WTC11 (cell line): Measurements from ENCODE around the gene GALNT9. TPM values are rescaled to one million over a fixed set of nuclear protein-coding genes. Genes with fewer than 3 reads are reported as not detected.

Experiments
- ATAC-seq: fragments of 200-7000 bp; cut with Tn5 transposase; 2 replicates; pipeline ENCODE4 v1.10.0; 2021; ENCODE audit warnings: mild to moderate bottlenecking, moderate library complexity
- CTCF ChIA-PET: fragments of 300-600 bp; sonication (Branson Sonifier 250); formaldehyde crosslinking; loops from one replicate; lab custom pipeline; 2021; ENCODE audit warnings: antibody characterized with exemption; lab: Charles Lee
- POLR2A ChIA-PET: fragments of 350-600 bp; sonication (Branson Sonifier 250); formaldehyde crosslinking; loops from one replicate; lab custom pipeline; 2021; ENCODE audit warnings: antibody characterized with exemption; lab: Charles Lee
- DNase-seq: peaks from one replicate; pipeline ENCODE4 v3.0.0; 2021; ENCODE audit warnings: low spot score
- H3K27ac Mint-ChIP-seq: 2 replicates; pipeline ENCODE4 v1.8.0; 2021; ENCODE audit warnings: mixed read lengths
- H3K27me3 Mint-ChIP-seq: 2 replicates; pipeline ENCODE4 v1.8.0; 2021; ENCODE audit warnings: low read depth, mild to moderate bottlenecking, moderate library complexity, mixed read lengths
- H3K36me3 Mint-ChIP-seq: 2 replicates; pipeline ENCODE4 v1.8.0; 2021; ENCODE audit warnings: mixed read lengths
- H3K4me1 Mint-ChIP-seq: 2 replicates; pipeline ENCODE4 v1.8.0; 2022; ENCODE audit warnings: mixed read lengths
- H3K4me3 Mint-ChIP-seq: 2 replicates; pipeline ENCODE4 v1.8.0; 2021; ENCODE audit warnings: mild to moderate bottlenecking, moderate library complexity, mixed read lengths
- H3K9me3 Mint-ChIP-seq: 2 replicates; pipeline ENCODE4 v1.8.0; 2021; ENCODE audit warnings: mixed read lengths
- ETV6 ChIP-seq: sonication (generic); formaldehyde crosslinking; IDR thresholded peaks from 2 replicates; pipeline ENCODE4 v1.8.1; 2022; ENCODE audit warnings: mild to moderate bottlenecking, missing genetic modification reagents
- FOXP1 ChIP-seq: sonication (generic); formaldehyde crosslinking; IDR thresholded peaks from 2 replicates; pipeline ENCODE4 v1.8.0; 2022; ENCODE audit warnings: missing genetic modification reagents, mild to moderate bottlenecking, moderate library complexity, borderline replicate concordance
- GTF2I ChIP-seq: fragments of 250-450 bp; sonication (Bioruptor Pico); conservative IDR thresholded peaks from 2 replicates; pipeline ENCODE4 v1.4.0; 2021; ENCODE audit warnings: mild to moderate bottlenecking
- KAT7 ChIP-seq: sonication (generic); formaldehyde crosslinking; IDR thresholded peaks from 2 replicates; pipeline ENCODE4 v1.8.1; 2023; ENCODE audit warnings: missing genetic modification reagents, mild to moderate bottlenecking, borderline replicate concordance
- NFYB ChIP-seq: sonication (generic); formaldehyde crosslinking; conservative IDR thresholded peaks from 2 replicates; pipeline ENCODE4 v1.8.0; 2022; ENCODE audit warnings: low read depth, missing genetic modification reagents
- NR1H2 ChIP-seq: sonication (generic); formaldehyde crosslinking; IDR thresholded peaks from 2 replicates; pipeline ENCODE4 v1.9.0; 2021; ENCODE audit warnings: mild to moderate bottlenecking, moderate library complexity, missing genetic modification reagents
- SMAD4 ChIP-seq: sonication (generic); formaldehyde crosslinking; IDR thresholded peaks from 2 replicates; pipeline ENCODE4 v1.8.0; 2022; ENCODE audit warnings: mild to moderate bottlenecking, missing genetic modification reagents
- SOX15 ChIP-seq: fragments of 250-450 bp; sonication (Bioruptor Pico); IDR thresholded peaks from 2 replicates; pipeline ENCODE4 v1.9.0; 2021; ENCODE audit warnings: mild to moderate bottlenecking
- SP1 ChIP-seq: sonication (generic); formaldehyde crosslinking; conservative IDR thresholded peaks from 2 replicates; pipeline ENCODE4 v1.8.1; 2022; ENCODE audit warnings: missing genetic modification reagents
- TCF7 ChIP-seq: sonication (generic); formaldehyde crosslinking; IDR thresholded peaks from 2 replicates; pipeline ENCODE4 v1.8.0; 2022; ENCODE audit warnings: mild to moderate bottlenecking, low read depth, missing genetic modification reagents, moderate library complexity
- ZNF423 ChIP-seq: fragments of 250-450 bp; sonication (Bioruptor Pico); IDR thresholded peaks from 2 replicates; pipeline ENCODE4 v2.1.2; 2022; ENCODE audit warnings: mild to moderate bottlenecking, moderate library complexity
- total RNA-seq: library from RNA; stranded (reverse); gene quantifications from 3 replicates; pipeline ENCODE4 v1.2.3, GENCODE V29; 2021
- TF ChIP-seq, protein P1 (sequence below): fragments of 250-450 bp; sonication (Bioruptor Pico); IDR thresholded peaks from 2 replicates; pipeline ENCODE4 v1.9.0; 2021; ENCODE audit warnings: mild to moderate bottlenecking
- TF ChIP-seq, protein P2 (sequence below): fragments of 250-450 bp; sonication (Bioruptor Pico); conservative IDR thresholded peaks from 2 replicates; pipeline ENCODE4 v1.9.0; 2021; ENCODE audit warnings: mild to moderate bottlenecking
- TF ChIP-seq, protein P3 (sequence below): fragments of 250-450 bp; sonication (Bioruptor Pico); IDR thresholded peaks from 2 replicates; pipeline ENCODE4 v2.1.2; 2022; ENCODE audit warnings: mild to moderate bottlenecking, moderate library complexity
- TF ChIP-seq, protein P4 (sequence below): sonication (generic); formaldehyde crosslinking; IDR thresholded peaks from 2 replicates; pipeline ENCODE4 v1.8.1; 2022; ENCODE audit warnings: low read depth, mild to moderate bottlenecking, moderate library complexity, missing genetic modification reagents, borderline replicate concordance
- TF ChIP-seq, protein P5 (sequence below): sonication (generic); formaldehyde crosslinking; conservative IDR thresholded peaks from 2 replicates; pipeline ENCODE4 v1.8.1; 2022; ENCODE audit warnings: mild to moderate bottlenecking, missing genetic modification reagents
- TF ChIP-seq, protein P6 (sequence below): sonication (generic); formaldehyde crosslinking; IDR thresholded peaks from 2 replicates; pipeline ENCODE4 v1.8.1; 2023; ENCODE audit warnings: mild to moderate bottlenecking, missing genetic modification reagents, moderate library complexity
- TF ChIP-seq, protein P7 (sequence below): sonication (generic); formaldehyde crosslinking; IDR thresholded peaks from 2 replicates; pipeline ENCODE4 v1.8.0; 2023; ENCODE audit warnings: mild to moderate bottlenecking, missing genetic modification reagents

The GALNT9 gene
- total RNA-seq, 1 experiment from 2014 or later, result 0.90 TPM

DNA sequence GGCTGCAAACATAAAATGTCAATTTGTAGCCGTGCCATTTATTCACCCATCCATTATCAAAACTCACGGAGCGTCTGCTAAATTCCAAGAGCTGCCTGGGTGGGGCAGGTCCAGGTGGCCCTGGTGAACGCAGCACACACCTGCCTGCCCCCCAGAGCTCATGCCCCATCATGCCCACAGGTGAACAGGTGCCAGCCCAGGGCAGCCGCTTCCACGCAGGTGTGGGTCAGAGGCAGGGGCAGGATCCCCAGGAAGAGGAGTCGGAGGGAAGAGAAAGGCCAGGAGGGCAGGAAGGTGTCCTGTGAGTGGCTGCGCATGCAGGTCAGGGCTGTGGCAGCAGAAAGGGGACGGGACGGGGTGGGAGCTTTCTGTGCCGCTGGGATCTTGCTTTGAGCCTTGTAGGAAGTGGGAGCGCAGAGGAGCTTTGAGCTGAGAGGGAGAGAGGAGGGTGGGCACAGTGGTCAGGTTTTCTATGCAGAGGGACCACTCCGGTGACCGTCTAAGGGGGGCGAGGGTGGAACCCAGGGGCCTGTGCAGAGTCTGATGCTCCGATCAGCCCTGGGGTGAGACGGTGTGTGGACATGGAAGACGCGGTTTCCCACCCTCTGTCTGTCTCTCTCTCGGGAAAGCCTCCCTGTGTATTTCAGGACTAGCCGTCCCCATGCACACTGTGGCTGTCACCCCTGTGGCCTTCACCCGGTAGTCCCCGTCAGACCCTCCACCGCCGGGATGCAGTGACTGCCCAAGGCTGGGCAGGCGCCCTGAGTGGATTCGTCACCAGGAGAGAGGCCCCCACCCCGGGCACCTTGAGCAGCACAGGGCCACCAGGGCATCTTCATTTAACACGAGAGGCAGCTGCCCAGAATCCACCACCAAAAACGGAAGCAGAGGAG lies 26.7 kb downstream of the GALNT9 start:
- no peak for ATAC-seq
- no peak for DNase-seq
- H3K4me3 Mint-ChIP-seq, result no peak overlapping the region
- H3K4me1 Mint-ChIP-seq, result no peaks in the 10 kb centered on the region
- CTCF ChIA-PET, result no interaction called here
- POLR2A ChIA-PET, result no interaction called here
- peaks cover 37% of the 10 kb centered on the region for H3K27me3 Mint-ChIP-seq
- no peaks in the 10 kb centered on the region for H3K9me3 Mint-ChIP-seq
- no peak overlapping the region for H3K27ac Mint-ChIP-seq
- no peaks in the 10 kb centered on the region for H3K36me3 Mint-ChIP-seq
- TF ChIP-seq GTF2I (CRISPR knock-in tag) (no peak), NR1H2 (no peak), KAT7 (CRISPR knock-in tag) (no peak), FOXP1 (CRISPR knock-in tag) (no peak), ETV6 (CRISPR knock-in tag) (no peak), SMAD4 (CRISPR knock-in tag) (no peak)
- TF ChIP-seq, protein P1, sequence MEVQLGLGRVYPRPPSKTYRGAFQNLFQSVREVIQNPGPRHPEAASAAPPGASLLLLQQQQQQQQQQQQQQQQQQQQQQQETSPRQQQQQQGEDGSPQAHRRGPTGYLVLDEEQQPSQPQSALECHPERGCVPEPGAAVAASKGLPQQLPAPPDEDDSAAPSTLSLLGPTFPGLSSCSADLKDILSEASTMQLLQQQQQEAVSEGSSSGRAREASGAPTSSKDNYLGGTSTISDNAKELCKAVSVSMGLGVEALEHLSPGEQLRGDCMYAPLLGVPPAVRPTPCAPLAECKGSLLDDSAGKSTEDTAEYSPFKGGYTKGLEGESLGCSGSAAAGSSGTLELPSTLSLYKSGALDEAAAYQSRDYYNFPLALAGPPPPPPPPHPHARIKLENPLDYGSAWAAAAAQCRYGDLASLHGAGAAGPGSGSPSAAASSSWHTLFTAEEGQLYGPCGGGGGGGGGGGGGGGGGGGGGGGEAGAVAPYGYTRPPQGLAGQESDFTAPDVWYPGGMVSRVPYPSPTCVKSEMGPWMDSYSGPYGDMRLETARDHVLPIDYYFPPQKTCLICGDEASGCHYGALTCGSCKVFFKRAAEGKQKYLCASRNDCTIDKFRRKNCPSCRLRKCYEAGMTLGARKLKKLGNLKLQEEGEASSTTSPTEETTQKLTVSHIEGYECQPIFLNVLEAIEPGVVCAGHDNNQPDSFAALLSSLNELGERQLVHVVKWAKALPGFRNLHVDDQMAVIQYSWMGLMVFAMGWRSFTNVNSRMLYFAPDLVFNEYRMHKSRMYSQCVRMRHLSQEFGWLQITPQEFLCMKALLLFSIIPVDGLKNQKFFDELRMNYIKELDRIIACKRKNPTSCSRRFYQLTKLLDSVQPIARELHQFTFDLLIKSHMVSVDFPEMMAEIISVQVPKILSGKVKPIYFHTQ (CRISPR knock-in tag), result no peak
- TF ChIP-seq, protein P2, sequence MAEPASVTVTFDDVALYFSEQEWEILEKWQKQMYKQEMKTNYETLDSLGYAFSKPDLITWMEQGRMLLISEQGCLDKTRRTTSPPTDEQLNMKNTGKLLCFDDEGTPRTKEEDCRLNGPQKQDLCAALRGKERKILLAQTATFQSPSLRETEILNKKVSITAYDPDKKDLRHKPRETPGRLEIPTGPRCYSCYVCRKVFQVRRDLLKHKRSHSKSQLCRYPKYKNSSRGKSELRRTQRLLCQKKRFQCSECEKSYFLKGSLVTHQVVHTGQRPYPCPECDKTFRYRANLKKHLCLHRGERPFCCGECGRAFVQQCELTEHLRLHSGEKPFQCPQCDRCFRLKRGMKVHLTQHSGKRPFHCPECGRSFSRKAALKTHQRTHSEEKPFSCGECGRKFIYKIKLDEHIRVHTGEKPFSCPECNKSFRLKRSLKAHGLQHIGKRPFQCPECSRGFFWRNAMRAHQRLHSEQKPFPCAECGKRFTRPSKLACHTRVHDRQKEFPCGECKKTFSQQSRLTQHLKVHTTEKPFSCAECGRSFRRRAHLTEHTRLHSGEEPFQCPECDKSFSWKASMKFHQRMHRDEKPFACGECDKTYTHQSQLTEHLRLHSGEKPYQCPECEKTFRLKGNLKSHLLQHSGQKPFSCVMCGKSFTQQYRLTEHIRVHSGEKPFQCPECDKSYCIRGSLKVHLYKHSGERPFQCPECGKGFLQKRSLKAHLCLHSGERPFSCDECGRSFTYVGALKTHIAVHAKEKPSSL, result no peak
- TF ChIP-seq, protein P3, sequence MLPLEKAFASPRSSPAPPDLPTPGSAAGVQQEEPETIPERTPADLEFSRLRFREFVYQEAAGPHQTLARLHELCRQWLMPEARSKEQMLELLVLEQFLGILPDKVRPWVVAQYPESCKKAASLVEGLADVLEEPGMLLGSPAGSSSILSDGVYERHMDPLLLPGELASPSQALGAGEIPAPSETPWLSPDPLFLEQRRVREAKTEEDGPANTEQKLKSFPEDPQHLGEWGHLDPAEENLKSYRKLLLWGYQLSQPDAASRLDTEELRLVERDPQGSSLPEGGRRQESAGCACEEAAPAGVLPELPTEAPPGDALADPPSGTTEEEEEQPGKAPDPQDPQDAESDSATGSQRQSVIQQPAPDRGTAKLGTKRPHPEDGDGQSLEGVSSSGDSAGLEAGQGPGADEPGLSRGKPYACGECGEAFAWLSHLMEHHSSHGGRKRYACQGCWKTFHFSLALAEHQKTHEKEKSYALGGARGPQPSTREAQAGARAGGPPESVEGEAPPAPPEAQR (CRISPR knock-in tag), result no peak

DNA sequence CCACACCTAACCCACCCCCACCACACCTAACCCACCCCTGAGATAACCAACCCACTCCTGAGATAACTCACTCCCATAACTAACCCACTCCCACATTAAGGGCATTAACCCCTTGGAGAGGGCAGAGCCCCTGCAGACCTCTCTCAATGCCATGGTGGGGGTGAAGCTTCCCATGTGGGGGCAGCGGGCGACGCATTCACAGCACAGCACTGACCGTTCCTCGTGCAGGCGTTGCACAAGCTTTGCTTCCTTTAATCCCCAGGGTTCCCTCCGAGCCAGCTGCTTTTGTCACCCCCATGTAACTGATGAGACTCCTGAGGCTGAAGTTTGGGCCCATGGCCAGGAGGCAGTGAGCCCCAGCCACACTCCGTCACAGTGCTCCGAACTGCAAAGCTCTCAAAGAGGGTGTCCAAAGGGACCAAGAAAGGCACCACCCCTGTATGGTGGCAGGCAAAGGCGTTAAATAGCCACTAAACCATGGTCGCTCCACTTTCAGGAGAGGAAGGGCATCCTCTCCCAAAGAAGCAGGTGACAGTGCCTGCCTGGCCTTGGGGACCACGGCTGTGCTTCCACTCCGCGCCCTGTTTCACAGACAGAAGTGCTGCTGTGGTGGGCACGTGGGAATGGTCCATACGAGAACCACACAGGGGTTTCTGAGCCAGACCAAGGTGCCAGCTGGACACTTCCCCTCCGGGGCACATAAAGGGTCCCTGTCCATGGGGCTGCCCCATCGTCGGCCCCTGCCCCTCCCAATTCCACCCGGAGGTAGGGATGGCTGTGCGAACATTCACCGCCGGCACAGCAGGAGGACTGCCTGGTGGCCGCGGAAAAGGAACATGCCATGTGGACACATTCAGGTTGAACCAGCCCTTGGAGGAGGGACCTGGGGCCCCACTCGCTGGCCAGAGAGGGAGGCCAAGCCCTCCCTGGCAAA lies 28.3 kb downstream of the GALNT9 start:
- no peak for ATAC-seq
- DNase-seq, result no peak
- H3K9me3 Mint-ChIP-seq, result no peaks in the 10 kb centered on the region
- H3K27me3 Mint-ChIP-seq, result peaks cover 23% of the 10 kb centered on the region
- H3K4me3 Mint-ChIP-seq, result no peak overlapping the region
- no peak overlapping the region for H3K27ac Mint-ChIP-seq
- CTCF ChIA-PET, result interaction anchor here (0.7 kb wide), 1 partner anchor 113 kb away, joined by 6 read pairs; no protein-coding TSS in a partner anchor
- POLR2A ChIA-PET, result interaction anchor here (0.6 kb wide), 1 partner anchor 508 kb away, joined by 3 read pairs; no protein-coding TSS in a partner anchor
- no peaks in the 10 kb centered on the region for H3K4me1 Mint-ChIP-seq
- no peaks in the 10 kb centered on the region for H3K36me3 Mint-ChIP-seq
- TF ChIP-seq, protein P4, sequence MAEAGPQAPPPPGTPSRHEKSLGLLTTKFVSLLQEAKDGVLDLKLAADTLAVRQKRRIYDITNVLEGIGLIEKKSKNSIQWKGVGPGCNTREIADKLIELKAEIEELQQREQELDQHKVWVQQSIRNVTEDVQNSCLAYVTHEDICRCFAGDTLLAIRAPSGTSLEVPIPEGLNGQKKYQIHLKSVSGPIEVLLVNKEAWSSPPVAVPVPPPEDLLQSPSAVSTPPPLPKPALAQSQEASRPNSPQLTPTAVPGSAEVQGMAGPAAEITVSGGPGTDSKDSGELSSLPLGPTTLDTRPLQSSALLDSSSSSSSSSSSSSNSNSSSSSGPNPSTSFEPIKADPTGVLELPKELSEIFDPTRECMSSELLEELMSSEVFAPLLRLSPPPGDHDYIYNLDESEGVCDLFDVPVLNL, result no peak
- no peak for TF ChIP-seq SOX15
- TF ChIP-seq, protein P5, sequence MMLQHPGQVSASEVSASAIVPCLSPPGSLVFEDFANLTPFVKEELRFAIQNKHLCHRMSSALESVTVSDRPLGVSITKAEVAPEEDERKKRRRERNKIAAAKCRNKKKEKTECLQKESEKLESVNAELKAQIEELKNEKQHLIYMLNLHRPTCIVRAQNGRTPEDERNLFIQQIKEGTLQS (CRISPR knock-in tag), result no peak
- TF ChIP-seq, protein P6, sequence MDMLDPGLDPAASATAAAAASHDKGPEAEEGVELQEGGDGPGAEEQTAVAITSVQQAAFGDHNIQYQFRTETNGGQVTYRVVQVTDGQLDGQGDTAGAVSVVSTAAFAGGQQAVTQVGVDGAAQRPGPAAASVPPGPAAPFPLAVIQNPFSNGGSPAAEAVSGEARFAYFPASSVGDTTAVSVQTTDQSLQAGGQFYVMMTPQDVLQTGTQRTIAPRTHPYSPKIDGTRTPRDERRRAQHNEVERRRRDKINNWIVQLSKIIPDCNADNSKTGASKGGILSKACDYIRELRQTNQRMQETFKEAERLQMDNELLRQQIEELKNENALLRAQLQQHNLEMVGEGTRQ, result no peak
- TF ChIP-seq TCF7 (CRISPR knock-in tag), result no peak
- no peak for TF ChIP-seq ETV6 (CRISPR knock-in tag)
- no peak for TF ChIP-seq ZNF423
- TF ChIP-seq NFYB (CRISPR knock-in tag), result no peak
- no peak for TF ChIP-seq SP1 (CRISPR knock-in tag)
- TF ChIP-seq, protein P7, sequence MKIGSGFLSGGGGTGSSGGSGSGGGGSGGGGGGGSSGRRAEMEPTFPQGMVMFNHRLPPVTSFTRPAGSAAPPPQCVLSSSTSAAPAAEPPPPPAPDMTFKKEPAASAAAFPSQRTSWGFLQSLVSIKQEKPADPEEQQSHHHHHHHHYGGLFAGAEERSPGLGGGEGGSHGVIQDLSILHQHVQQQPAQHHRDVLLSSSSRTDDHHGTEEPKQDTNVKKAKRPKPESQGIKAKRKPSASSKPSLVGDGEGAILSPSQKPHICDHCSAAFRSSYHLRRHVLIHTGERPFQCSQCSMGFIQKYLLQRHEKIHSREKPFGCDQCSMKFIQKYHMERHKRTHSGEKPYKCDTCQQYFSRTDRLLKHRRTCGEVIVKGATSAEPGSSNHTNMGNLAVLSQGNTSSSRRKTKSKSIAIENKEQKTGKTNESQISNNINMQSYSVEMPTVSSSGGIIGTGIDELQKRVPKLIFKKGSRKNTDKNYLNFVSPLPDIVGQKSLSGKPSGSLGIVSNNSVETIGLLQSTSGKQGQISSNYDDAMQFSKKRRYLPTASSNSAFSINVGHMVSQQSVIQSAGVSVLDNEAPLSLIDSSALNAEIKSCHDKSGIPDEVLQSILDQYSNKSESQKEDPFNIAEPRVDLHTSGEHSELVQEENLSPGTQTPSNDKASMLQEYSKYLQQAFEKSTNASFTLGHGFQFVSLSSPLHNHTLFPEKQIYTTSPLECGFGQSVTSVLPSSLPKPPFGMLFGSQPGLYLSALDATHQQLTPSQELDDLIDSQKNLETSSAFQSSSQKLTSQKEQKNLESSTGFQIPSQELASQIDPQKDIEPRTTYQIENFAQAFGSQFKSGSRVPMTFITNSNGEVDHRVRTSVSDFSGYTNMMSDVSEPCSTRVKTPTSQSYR, result no peak
